GM19395 (cell line): Measurements from ENCODE around the gene SULT1C3.

Source experiments
- ATAC-seq: cut with Tn5 transposase; IDR thresholded peaks from one replicate; pipeline ENCODE4 v1.9.1; 2021; ENCODE audit warnings: mild to moderate bottlenecking, moderate library complexity; ENCODE audit not compliant: unreplicated experiment

Gene SULT1C3

DNA sequence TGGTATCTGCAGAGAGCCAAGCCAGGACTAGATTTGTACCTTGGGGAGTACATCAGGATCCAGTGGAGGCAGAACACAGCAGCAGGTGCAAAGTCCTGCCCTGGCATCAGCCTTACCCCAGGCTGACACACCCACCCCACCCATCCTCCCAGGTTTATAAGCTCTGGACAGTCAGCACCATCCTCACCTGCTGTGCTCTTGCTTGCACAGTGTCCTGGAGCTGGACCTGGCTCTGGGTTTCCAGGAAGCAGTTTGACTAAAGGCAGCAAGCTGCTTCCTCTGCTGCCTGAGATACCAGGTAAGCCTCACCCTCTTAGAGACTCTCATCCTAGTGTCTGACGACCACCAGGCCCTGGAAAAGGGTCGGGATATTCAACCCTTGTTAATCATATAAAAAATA, at the start of gene SULT1C3:
TSS of gene SULT1C3 (plus strand) at position 183 of the 400 bp plus-strand sequence. CDS start 7,227 bp downstream, outside the sequence.
- no peak for ATAC-seq

DNA sequence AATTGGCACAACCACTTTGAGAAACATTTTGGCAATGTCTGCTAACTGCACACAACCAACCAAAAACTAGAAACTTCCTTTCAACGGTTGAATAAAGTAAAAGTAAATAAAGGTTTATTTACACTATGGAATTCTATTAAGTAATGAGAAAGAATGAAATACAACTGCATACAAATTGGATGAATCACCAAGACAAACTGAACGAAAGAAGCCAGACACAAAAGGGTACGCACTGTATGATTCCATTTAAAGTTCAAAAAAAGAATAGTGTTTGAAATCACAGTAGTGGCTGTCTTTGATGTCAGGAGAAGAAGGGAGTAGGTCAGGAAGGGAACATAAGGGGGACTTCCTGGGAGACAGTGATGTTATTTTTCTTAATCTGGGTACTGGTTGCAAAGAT, 46.5 kb upstream of the SULT1C3 start:
- no peak for ATAC-seq

DNA sequence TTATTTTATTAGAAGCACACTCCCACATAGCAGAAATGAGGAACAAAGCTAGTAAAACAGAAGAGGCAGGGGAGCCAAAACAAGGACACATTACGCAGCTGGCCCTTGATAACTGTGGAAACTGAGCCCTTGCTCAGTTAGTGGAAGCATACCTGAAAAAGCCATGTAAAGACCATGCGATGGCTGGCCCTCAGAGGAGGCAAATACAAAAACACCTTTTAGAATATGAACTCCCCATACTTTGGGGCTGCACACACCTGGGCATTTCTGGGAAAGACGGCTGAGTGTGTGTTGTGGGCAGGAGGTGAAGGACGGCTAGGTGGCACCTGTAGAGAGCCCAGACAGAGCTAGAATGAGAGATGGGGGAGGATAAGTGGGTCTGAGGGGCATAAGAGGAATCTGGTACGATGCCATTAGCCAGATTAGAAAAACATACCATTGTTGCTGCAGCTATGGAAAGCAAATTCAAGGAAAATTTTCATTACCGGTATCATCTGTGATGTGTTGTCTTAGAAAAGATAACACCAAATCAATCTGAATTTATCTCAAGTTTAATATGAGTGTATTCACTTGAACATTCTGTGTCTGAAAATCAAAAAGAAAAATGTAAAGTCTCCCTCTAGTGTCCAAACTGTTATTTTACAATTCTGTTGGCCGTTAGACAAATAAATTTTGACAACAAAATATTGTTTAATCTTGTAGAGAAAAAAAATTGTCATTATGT, 45.2 kb upstream of the SULT1C3 start:
- ATAC-seq: no peak

DNA sequence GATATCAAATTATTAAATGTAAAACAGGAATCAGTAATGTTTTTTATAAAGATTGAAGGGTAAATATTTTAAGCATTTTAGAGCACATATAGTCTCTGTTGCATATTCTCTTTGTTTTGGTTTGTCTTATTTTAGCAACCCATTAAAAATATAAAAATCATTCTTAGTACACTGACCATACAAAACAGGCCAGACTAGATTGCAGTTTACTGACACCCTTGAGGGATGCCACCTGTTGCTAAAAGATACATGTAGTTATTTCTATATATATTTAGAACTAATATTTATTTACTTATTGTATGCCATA, 44.7 kb upstream of the SULT1C3 start:
- no peak for ATAC-seq

DNA sequence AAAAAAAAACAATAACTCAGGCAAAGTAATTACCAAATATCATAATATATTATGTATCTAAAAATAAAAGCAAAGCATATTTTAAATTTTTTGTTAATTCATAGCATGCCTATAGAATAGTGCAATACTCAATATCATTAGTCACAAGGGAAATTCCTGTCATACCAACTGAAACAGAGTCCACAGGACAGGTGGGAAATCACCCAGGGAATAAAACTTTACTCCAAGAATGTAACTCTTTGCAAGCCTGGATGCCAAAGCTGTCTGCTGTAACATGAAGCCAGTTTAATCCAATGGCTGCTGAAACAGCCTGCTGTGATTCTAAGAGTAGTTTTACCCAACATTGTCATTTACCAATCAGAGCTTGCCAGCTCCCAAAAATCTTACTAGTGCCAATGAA, 40.0 kb upstream of the SULT1C3 start:
- ATAC-seq: no peak

DNA sequence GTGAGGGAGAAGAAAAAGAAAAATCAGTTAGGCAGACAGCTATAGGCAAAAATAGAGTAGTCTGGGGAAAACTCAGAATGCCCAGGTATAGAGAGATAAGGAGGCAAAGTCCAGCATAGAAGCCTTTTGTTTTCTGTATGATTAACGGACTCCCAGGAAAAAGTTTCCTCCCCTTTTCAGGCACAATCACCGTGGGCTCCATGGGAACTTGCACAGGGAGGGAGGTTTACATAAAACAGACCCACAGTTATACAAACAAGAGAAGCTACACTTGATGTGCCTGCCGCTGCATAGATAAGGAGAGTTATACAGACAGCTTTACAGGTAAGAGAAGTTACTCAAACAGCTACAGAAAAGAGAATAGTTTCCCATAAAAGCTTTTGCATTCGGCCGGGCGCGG, 39.2 kb upstream of the SULT1C3 start:
- ATAC-seq: no peak

DNA sequence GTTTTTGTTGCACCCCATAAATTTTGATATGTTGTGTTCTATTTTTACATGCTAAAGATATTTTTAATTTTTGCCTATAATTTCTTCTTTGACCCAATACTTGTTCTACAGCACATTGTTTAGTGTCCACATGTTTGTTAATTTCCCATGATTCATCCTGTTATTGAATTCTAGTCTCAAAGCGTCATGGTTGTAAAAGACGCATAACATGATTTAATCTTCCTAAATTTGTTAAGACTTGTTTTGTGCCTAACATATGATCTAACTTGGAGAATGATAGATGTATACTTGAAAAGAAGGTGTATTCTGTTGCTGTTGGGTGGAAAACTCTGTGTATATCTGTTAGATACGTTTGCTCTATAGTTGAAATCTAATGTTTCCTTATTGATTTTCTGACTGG, 27.1 kb upstream of the SULT1C3 start:
- ATAC-seq: no peak

DNA sequence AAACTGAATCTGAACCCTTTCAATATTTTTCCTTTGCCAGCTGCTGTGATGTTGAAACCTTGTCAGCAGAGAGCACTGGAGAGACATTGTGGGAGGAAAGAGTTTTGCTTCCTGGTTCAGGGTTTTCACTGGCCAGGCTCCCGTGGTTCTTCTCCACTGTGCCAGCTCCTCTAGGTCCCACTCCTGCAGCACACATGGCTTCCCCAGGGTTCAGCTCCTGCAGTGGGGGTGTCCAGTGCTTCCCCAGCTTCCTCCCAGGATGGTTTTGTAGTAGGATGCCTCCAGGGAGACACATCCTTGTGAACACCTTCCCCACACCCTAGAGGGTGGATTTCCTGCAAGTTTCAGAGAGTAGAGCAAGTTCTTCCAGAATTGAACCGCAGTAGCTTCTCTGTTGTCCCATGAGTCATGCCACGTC, 24.0 kb upstream of the SULT1C3 start:
- no peak for ATAC-seq

DNA sequence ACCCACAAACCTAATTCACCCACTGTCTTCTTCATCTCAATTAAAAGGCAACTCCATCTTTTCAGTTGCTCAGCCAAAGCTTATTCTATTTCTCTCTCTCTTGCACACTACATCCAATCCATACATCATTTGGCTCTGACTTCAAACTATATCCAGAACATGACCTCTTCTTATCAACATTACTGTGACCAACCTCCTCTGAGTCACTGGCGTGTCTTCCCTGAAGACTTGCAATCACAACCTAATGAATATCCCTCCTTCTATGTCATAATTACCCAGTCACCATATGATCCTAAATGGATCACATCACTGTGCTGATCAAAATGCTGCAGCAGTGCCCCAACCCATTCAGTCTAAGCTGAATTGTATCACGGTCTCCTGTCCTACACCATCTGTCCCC, 22.6 kb upstream of the SULT1C3 start:
- no peak for ATAC-seq

DNA sequence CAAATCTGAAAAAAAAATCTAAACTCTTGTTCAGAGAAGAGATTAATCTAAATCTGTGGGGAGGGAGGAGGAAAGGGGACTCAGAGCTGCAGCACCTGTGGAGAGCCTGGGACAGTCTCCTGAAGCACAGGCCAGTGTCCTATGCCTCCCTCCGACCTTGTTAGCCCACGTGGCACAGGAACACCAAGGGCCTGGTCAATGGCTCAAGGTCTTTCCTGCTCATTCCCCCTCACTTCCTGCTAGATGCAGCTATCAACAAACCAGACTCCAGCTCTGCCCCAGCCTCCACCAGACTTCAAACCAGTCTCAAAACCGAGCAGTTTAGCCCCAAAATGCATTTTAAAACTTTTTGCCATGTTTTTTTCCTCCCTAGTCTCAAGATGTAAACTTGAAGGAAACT, 20.1 kb upstream of the SULT1C3 start:
- ATAC-seq: no peak

DNA sequence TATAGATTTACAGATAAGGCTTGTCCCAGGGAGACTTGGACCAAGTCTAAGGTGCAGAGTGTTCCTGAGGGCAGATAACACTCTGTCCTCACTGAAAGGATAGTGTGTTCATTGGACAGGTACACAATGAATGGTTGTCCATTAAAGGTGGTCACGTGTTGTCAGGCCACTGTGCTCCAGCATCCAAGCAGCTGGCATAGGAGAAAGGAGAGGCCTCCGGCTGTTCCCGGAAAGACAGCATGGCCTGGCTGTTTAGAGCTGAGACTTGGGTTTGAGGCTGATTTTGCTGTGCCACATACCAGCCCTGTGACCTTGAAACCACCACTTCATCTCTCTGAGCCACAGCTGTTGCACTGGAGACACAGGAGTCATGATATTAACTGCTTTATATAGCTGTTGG, 19.6 kb upstream of the SULT1C3 start:
- no peak for ATAC-seq

DNA sequence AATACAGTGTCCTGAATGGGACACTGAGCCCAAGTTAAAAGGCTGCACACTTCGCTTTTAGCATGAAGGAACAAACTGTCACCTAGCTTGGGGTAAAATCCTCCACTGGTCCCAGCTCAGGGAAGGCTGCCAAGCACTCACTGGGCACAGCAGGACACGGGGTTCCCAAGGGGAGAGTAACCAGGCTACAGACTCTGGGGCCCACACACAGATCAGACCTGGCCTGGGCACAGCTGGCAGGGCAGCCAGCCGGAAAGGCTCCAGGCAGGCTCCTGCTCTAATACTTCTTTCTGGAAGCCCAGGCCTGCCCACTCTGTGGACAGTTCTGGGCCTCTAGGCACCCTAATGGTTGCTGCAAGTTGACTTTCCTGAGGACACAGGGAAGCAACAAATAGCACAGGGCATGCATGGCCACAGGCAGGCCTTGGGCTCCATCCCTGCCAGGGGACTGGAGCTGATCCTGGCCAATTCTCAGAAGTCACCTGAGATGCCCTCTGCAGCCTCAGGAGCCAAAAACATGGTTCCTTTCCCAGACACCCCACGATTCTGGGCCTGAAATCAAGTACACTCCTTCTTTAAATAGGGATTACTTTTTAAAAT, 18.7 kb upstream of the SULT1C3 start:
- ATAC-seq: no peak

DNA sequence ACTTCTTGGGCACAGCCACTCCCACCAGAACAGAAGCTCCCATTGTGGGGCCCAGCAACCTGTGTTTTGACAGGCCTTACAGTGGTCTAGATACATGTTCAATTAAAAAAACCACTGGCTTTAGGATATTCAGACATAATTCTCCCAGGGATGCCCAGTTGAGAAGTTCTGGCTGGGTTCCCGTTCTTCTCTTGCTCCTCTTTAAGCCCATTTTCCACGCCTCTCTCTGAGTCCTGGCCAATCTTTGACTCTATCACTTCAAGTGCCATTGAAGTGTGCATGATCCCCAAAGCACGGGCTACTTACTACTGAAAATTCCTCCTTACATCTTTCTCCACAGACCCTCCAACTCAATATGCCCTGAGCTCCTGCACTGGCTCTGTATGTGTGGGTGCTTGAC, 17.5 kb upstream of the SULT1C3 start:
- no peak for ATAC-seq

DNA sequence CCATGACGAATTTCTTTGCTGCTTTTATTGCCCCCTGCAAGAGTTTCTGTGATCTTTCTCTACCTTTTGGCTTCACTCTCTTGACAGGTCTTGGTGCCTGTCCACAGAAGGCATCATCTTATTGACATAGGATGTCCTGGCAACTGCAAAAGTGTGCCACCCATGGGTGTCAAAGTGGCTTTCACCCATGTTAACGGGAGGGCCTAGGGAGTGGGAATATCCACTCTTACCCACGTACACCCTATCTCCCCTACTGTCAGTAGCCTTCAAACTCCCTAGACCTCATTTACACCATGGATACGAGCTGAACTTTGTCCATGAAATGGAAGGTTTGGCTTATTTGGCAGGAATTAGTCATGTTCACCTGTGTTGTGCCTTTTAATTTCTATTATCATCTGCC, 16.2 kb upstream of the SULT1C3 start:
- no peak for ATAC-seq

DNA sequence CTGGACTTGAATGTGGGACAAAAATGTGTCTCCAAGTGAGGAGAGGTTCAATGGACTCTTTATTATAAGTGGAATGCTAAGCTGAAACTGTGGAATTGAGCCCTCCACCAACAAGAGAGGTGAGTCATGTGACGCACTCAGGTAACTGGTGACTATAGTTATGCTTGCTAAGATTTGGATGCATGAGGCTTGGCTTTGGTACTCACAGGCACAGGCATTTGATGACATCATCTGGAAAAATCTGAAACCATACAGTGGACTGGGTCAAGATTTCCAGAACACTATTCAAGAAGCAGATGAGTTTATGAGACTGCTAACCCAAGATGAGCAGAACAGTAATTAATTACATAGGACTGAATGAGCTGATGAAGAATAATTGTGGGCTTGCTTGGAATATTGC, 15.7 kb upstream of the SULT1C3 start:
- no peak for ATAC-seq

DNA sequence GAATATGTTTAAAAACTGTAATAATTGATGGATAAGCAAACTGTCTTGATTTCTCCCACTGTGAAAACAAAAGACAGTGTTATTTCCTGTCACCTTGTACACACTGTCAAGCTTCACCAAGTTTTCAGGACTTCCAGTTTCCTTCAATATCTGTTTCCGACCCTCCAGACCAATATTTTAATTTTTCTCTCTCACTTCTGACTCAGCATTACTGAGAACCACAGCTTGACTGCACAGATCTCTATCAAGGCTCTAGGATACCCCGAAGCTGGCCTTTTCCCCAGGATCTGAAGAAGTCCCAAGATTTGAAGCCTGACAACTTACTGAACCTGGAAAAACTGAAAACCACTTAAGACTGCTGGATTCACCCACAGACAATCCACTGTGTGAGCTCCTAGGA, 13.2 kb upstream of the SULT1C3 start:
- ATAC-seq: no peak

DNA sequence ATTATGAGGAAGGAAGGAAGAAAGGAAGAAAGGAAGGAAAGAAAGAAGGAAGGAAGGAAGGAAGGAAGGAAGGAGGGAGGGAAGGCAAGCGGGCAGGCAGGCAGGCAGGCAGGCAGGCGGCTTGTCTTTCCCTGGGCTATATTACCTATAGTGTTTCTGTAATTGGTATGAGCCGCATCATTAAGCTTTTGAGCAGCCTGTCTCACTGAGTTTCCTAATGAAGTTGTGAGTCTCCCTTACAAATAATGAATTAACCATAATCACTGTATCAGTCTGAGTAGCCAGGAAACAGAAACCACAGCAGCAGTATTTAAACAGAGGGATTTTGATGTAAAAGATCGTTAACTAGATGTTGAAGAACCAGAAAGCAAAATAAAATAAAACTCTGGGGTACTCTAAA, 11.8 kb upstream of the SULT1C3 start:
- no peak for ATAC-seq

DNA sequence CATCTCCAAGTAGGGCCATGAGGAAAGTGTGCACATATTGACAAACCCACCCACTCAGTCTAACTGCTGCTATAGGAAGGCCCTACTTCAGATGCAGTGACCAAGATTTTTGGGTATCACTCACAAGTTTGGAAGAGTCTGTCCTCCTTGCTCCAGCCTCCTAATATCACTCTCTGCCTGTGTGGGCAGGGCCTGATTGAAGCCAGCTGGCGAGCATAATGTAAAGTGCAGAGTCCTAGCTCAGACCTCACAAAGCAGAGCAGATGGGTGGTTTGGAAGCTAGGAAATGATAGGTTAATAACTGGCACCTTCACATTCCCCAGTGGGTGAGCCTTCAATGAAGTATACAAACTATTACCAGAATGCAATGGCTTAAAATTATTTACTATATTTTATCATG, 11.2 kb upstream of the SULT1C3 start:
- no peak for ATAC-seq

DNA sequence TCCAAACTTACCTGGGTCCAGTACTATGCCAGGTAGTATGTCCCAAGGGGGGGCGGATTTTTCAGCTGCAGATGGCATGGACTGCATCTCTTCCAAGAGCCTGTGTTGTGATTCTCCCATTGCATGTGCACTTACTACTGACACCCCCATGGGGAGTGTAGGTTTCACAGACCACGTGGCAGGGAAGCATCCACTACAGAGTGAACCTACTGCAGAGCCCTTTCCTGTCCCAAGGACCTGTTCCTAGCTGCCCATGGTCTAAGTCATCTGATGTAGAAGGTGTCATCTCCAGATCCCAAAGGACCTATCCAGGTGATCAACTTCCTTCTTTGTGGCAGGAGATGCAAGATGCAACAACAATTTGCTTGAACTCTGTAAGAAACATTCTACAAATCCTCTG, 9.9 kb upstream of the SULT1C3 start:
- ATAC-seq: no peak

DNA sequence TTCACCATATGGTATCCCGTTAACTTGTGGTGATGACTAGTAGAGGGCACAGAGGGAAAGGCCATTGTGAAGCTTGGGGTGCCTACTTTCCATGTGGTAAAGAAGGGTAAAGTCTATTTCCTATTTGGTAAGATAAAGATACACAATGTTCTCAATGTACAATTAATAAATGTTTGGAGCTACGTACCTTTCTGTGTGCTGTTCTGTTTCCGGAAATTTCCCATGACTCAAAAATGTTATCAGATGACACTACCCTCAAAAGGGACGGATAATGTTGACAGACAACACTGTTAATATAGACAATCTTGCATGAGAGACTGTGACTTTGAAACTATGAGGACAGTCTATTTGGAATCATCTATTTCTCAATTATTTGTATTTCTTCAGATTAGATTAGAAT, 4.2 kb upstream of the SULT1C3 start:
- ATAC-seq: no peak

DNA sequence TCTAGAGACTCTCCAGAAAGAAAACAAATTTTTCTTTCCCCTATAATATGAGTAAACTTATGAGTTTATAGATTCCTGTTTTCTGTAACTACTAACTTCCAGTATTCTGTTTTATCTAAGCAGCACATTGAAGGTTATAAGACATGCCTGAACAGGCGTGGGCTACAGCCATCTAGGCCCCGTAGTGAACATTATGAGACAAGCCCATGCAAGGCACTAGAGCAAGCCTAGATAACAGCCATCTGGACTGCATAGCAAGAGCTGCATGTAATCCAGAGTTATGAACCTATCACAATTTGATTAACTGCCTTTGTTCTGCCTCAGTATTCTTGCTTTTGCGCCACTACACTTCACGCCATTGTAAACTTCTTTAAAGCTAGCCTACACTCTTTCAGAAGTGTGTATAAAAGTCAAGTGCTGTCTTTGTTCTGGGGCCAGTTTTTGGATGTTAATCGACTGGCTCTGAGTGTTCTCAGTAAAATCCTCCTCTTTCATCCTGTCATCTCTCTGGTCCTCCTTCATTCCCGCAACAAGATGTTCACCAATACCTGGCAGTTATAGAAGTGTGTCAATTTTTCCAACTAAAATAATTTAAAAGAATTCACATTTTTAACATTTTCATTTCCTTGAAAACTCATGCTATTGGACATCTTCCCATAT, 3.0 kb upstream of the SULT1C3 start:
- no peak for ATAC-seq

DNA sequence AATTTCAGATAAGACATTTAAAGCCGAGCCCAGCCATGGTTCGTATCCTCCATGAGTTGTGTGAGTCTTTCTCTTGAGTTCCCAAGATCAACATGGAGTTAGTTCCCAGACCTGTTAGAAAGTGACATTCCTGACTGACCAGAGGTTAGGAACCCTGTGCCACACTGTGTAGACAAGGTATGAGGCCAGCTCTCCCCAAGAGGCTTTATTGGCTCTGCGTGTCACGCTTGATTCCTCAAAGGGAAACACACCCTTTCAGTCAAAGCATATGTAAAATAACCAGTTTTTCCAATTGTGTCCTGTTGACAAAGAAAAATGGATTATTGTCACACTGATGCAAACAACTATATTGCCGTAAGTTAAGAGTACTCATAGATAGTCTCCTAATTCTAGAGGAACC, 1.2 kb downstream of the SULT1C3 start:
- no peak for ATAC-seq

DNA sequence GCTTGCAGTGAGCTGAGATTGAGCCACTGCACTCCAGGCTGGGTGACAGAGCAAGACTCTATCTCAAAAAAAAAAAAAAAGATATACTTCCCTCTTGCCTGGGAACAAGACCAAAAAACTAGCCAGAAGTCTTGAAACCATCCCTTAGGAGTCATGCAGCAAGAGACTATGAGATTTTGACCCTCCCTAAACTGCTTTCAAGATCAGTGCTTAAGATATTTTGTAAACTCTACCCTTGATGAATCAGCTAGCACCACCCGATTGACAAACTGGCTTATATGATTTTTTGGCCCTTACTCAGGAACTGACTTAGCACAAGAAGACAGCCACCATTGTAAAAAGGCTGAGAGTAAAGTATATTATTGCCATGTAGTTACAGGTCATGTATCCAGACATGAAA, 3.8 kb downstream of the SULT1C3 start:
- ATAC-seq: no peak
